HepG2 (cell line): ENCODE results near the gene PSMD12. TPM values are rescaled to one million over a fixed set of nuclear protein-coding genes. Genes with fewer than 3 reads are reported as not detected.

Experiments
- AGO1 ChIP-seq: fragments of 200-400 bp; formaldehyde crosslinking; IDR thresholded peaks from 2 replicates; pipeline ENCODE4 v1.6.1; 2017; ENCODE audit warnings: mild to moderate bottlenecking, low read depth, low read length, moderate library complexity; ENCODE audit not compliant: poor library complexity, severe bottlenecking
- ATF7-NPFF ChIP-seq: sonication (generic); formaldehyde crosslinking; IDR thresholded peaks from 2 replicates; pipeline ENCODE4 v1.8.1; 2023; ENCODE audit warnings: mild to moderate bottlenecking, low read depth, missing genetic modification reagents, moderate library complexity
- CCDC6 ChIP-seq: sonication (generic); formaldehyde crosslinking; IDR thresholded peaks from 2 replicates; pipeline ENCODE4 v1.8.1; 2022; ENCODE audit warnings: mild to moderate bottlenecking, missing genetic modification reagents, moderate library complexity
- GLMP ChIP-seq: sonication (generic); formaldehyde crosslinking; IDR thresholded peaks from 2 replicates; pipeline ENCODE4 v1.9.0; 2021; ENCODE audit warnings: missing genetic modification reagents, mild to moderate bottlenecking, borderline replicate concordance
- HHEX ChIP-seq: IDR thresholded peaks from 2 replicates; pipeline ENCODE4 v1.6.1; 2016; ENCODE audit warnings: control low read depth
- MIXL1 ChIP-seq: IDR thresholded peaks from 2 replicates; pipeline ENCODE4 v1.6.1; 2016
- NPAS2 ChIP-seq: sonication (generic); formaldehyde crosslinking; IDR thresholded peaks from 2 replicates; pipeline ENCODE4 v1.8.0; 2022; ENCODE audit warnings: mild to moderate bottlenecking, missing genetic modification reagents, borderline replicate concordance
- NR2F6 ChIP-seq, 2 experiments: IDR thresholded peaks; 2 replicates each; pipeline ENCODE4 v1.6.1; 2016; ENCODE audit warnings: antibody characterized with exemption in 1 of 2, mild to moderate bottlenecking in 1 of 2
- PAX8 ChIP-seq: sonication (generic); formaldehyde crosslinking; IDR thresholded peaks from 2 replicates; pipeline ENCODE4 v1.8.0; 2022; ENCODE audit warnings: mild to moderate bottlenecking, missing genetic modification reagents, borderline replicate concordance
- PRDM15 ChIP-seq: sonication (generic); formaldehyde crosslinking; IDR thresholded peaks from 2 replicates; pipeline ENCODE4 v1.4.0; 2020; ENCODE audit warnings: missing genetic modification reagents
- RFX1 ChIP-seq: fragments of 450-650 bp; IDR thresholded peaks from 2 replicates; pipeline ENCODE4 v1.6.1; 2017
- RNF2 ChIP-seq: fragments of 450-650 bp; conservative IDR thresholded peaks from 2 replicates; pipeline ENCODE4 v1.6.1; 2016; ENCODE audit warnings: low read depth
- TAF15 ChIP-seq: fragments of 200-400 bp; formaldehyde crosslinking; IDR thresholded peaks from one replicate; pipeline ENCODE4 v1.6.1; 2018; ENCODE audit warnings: mild to moderate bottlenecking, low read depth, low read length; ENCODE audit not compliant: poor library complexity, severe bottlenecking
- TARDBP ChIP-seq: sonication (generic); formaldehyde crosslinking; IDR thresholded peaks from 2 replicates; pipeline ENCODE4 v1.8.0; 2022; ENCODE audit warnings: mild to moderate bottlenecking, missing genetic modification reagents
- ZBTB14 ChIP-seq: sonication (generic); formaldehyde crosslinking; IDR thresholded peaks from 2 replicates; pipeline ENCODE4 v1.4.0; 2020; ENCODE audit warnings: missing genetic modification reagents
- ZKSCAN5 ChIP-seq: sonication (generic); formaldehyde crosslinking; IDR thresholded peaks from 2 replicates; pipeline ENCODE4 v1.5.1; 2020; ENCODE audit warnings: mild to moderate bottlenecking, missing genetic modification reagents
- ZNF441 ChIP-seq: sonication (generic); formaldehyde crosslinking; IDR thresholded peaks from 2 replicates; pipeline ENCODE4 v1.7.0; 2021; ENCODE audit warnings: missing genetic modification reagents, borderline replicate concordance
- ZNF629 ChIP-seq: sonication (generic); formaldehyde crosslinking; conservative IDR thresholded peaks from 2 replicates; pipeline ENCODE4 v1.5.0; 2020; ENCODE audit warnings: missing genetic modification reagents
- ZNF749 ChIP-seq: sonication (generic); formaldehyde crosslinking; IDR thresholded peaks from 2 replicates; pipeline ENCODE4 v1.8.0; 2022; ENCODE audit warnings: mild to moderate bottlenecking, missing genetic modification reagents, moderate library complexity, borderline replicate concordance
- ZNF83 ChIP-seq: sonication (generic); formaldehyde crosslinking; IDR thresholded peaks from 2 replicates; pipeline ENCODE4 v1.4.0; 2020; ENCODE audit warnings: missing genetic modification reagents, mild to moderate bottlenecking, borderline replicate concordance
- ZSCAN21 ChIP-seq: sonication (generic); formaldehyde crosslinking; IDR thresholded peaks from 2 replicates; pipeline ENCODE4 v1.8.0; 2022; ENCODE audit warnings: mild to moderate bottlenecking, missing genetic modification reagents, moderate library complexity, borderline replicate concordance
- polyA plus RNA-seq, 8 experiments: library from polyadenylated mRNA; depleted of rRNA in 3 of 8; stranded (reverse) in 7 of 8; unstranded in 1 of 8; fragments of >200 nt; fragmentation: Illumina TruSeq in 4 of 8; extraction: Trizol in 4 of 8; gene quantifications; 2 replicates each; pipeline versions ENCODE4 v1.2.1 to v1.2.3, GENCODE V29; 2011 to 2016; ENCODE audit warnings: low read depth in 4 of 8, missing spikeins in 1 of 8, mixed read lengths in 1 of 8; ENCODE audit not compliant: insufficient read depth in 1 of 8
- total RNA-seq, 5 experiments: library from RNA; depleted of rRNA; stranded (reverse); fragments of >200 nt; fragmentation: Illumina TruSeq; extraction: Trizol; gene quantifications; 2 replicates each; pipeline ENCODE4 v1.2.3, GENCODE V29; 2016; ENCODE audit warnings: low read depth in 1 of 5

The PSMD12 gene
- total and polyA plus RNA-seq, 2 of the 13 experiments (the other 11 are each of a cell fraction or from before 2014, with no cell fraction given), result 27.4 to 71.7 TPM

DNA sequence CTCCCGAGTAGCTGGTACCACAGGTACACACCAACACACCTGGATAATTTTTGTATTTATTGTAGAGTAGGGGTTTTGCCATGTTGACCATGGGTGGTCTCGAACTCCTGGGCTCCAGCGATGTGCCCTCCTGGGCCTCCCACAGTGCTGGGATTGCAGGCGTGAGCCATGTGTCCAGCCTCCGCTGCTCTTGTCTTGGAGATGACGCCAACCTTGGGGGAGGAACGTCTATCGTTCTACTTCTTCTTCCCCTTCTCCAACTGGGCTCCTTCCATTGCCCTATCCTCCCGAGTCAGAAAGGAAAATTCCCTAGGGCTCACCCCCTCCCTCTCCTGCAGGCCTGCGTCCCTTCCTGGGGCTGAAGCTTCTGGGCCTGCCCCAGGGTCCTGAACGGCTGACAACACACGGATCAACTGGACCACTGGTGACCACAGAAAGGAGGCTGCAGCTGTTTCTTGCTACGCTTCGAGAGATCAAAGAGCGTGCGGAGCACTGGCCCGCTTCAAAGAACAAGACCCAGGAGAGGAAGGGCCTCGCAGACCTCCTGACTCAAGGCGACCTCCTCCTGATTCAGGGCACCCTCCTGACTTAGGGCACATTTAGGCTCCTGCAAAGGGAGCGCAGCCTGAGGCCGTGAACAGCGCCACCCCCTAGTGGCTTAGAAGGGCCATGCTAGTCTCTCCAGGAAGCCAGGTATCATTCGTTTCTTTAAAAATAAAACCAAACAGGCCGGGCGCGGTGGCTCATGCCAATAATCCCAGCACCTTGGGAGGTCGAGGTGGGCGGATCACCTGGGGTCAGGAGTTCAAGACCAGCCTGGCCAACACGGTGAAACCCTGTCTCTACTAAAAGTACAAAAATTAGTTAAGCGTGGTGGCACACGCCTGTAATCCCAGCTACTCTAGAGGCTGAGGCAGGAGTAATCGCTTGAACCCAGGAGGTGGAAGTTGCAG is 72.8 kb downstream of the PSMD12 start (continued):
- TF ChIP-seq TARDBP (CRISPR knock-in tag), result no peak
- no peak for TF ChIP-seq ZNF441 (CRISPR knock-in tag)
- TF ChIP-seq GLMP, result no peak
- no peak for TF ChIP-seq CCDC6 (CRISPR knock-in tag)
- peak; percentile 52; the same call in 1 of the 2 replicates for TF ChIP-seq MIXL1 (CRISPR knock-in tag)
- TF ChIP-seq RNF2, result no peak
- TF ChIP-seq ZNF83 (CRISPR knock-in tag), result no peak
- 0 out of 2 replicates have a peak, but pooled peaks have one; percentile 21 for TF ChIP-seq ATF7-NPFF
- no peak for TF ChIP-seq AGO1
- peak; percentile 32; the same call in 1 of the 2 replicates for TF ChIP-seq NR2F6 (IDR thresholded peaks at IDR 0.05)
- TF ChIP-seq NR2F6 (CRISPR knock-in tag; IDR thresholded peaks at IDR 0.05), result peak; percentile 47; the same call in 1 of the 2 replicates
- TF ChIP-seq ZNF629, result 0 out of 2 replicates have a peak, but pooled peaks have one; percentile 12
- no peak for TF ChIP-seq NPAS2 (CRISPR knock-in tag)
- TF ChIP-seq ZSCAN21 (CRISPR knock-in tag), result no peak
- TF ChIP-seq ZNF749 (CRISPR knock-in tag), result no peak
- no peak for TF ChIP-seq PAX8
- TF ChIP-seq RFX1, result no peak
- TF ChIP-seq TAF15, result no peak
- TF ChIP-seq ZKSCAN5, result no peak
- no peak for TF ChIP-seq ZBTB14 (CRISPR knock-in tag)
- no peak for TF ChIP-seq HHEX (CRISPR knock-in tag)
- no peak for TF ChIP-seq PRDM15
